Caki2 (cell line): ENCODE data around the gene AKIRIN2. TPM values are rescaled to one million over a fixed set of nuclear protein-coding genes. Genes with fewer than 3 reads are reported as not detected.

Experiments
- DNase-seq: peaks from one replicate; pipeline ENCODE4 v3.0.0-alpha.2; 2015; ENCODE audit warnings: low read depth
- in situ Hi-C: cut with HindIII; loops from 2 replicates; pipeline ENCODE4 v1.10.0; 2016; ENCODE audit warnings: low sequenced_read_pairs, low pct_unique_long_range_greater_than_20kb, mixed read lengths
- total RNA-seq: library from RNA; depleted of rRNA; stranded (reverse); fragments of >200 nt; shearing (Covaris generic); gene quantifications from 2 replicates; pipeline ENCODE4 v1.2.3, GENCODE V29; 2014; ENCODE audit warnings: low replicate concordance; rRNA removed

Gene AKIRIN2
- total RNA-seq, 1 experiment from 2014 or later = 18.7 TPM

- in situ Hi-C loops = no loop called here
Observed at GRCh38 chr6:87630746-87631145, 71.3 kb downstream of the AKIRIN2 start.

GRCh38 chr6:87628881-87629280, 73.2 kb downstream of the AKIRIN2 start:
- in situ Hi-C loops = no loop called here
- no peak for DNase-seq

More at GRCh38 chr6:87630746-87631145, 71.3 kb downstream of the AKIRIN2 start:
- DNase-seq = no peak

GRCh38 chr6:87628424-87628823, 73.6 kb downstream of the AKIRIN2 start:
- no peak for DNase-seq
- in situ Hi-C loops = no loop called here

Other genes with a start within 250 kb of the AKIRIN2 start
- gene SLC35A1, start 229.3 kb downstream of the AKIRIN2 start, total RNA-seq = 16.0 and 19.3 TPM in 2 replicates
- gene RARS2, start 112.2 kb downstream of the AKIRIN2 start, total RNA-seq = 29.8 and 56.1 TPM in 2 replicates
- 19.1 and 46.3 TPM in 2 replicates for gene ORC3, start 112.1 kb downstream of the AKIRIN2 start, total RNA-seq